H1 (cell line): Measurements from ENCODE around the gene CEP290.

Source experiments
- EP300 ChIP-seq, 2 experiments: IDR thresholded peaks; 1 replicate in 1 of 2; 2 replicates in 1 of 2; pipeline ENCODE4 v1.6.1; 2011 to 2012; ENCODE audit warnings: low read depth in 2 of 2, low read length in 2 of 2, mild to moderate bottlenecking in 2 of 2, borderline replicate concordance in 1 of 2, inconsistent platforms in 1 of 2, moderate library complexity in 1 of 2
- EZH2 ChIP-seq: fragments of 200-600 bp; sonication (generic); IDR thresholded peaks from 2 replicates; pipeline ENCODE4 v1.7.1; 2012; ENCODE audit warnings: low read depth, mild to moderate bottlenecking, moderate library complexity, low read length, inconsistent platforms; ENCODE audit not compliant: severe bottlenecking
- HDAC2 ChIP-seq, 2 experiments: fragments of 300-600 bp in 1 of 2; sonication (generic) in 1 of 2; IDR thresholded peaks; 2 replicates each; pipeline ENCODE4 v1.6.1; 2011 to 2012; ENCODE audit warnings: low read depth in 2 of 2, low read length in 2 of 2, mild to moderate bottlenecking in 2 of 2, moderate library complexity in 2 of 2, borderline replicate concordance in 1 of 2, inconsistent platforms in 1 of 2
- JUN ChIP-seq: IDR thresholded peaks from 2 replicates; pipeline ENCODE4 v1.6.1; 2011; ENCODE audit warnings: low read depth, mild to moderate bottlenecking, improper control_type of control experiment, low read length
- MAX ChIP-seq: IDR thresholded peaks from 2 replicates; pipeline ENCODE4 v1.6.1; 2012; ENCODE audit warnings: inconsistent platforms
- POLR2A ChIP-seq, 2 experiments: IDR thresholded peaks; 1 replicate in 1 of 2; 2 replicates in 1 of 2; pipeline ENCODE4 v1.6.1; 2011; ENCODE audit warnings: low read depth in 2 of 2, low read length in 2 of 2, mild to moderate bottlenecking in 2 of 2; ENCODE audit errors: control extremely low read depth in 1 of 2
- POLR2AphosphoS5 ChIP-seq: IDR thresholded peaks from 2 replicates; pipeline ENCODE4 v1.6.1; 2011; ENCODE audit warnings: low read depth, low read length
- RXRA ChIP-seq: IDR thresholded peaks from 2 replicates; pipeline ENCODE4 v1.6.1; 2011; ENCODE audit warnings: low read depth, mild to moderate bottlenecking, low read length, moderate library complexity; ENCODE audit not compliant: insufficient read depth
- SP1 ChIP-seq: IDR thresholded peaks from 2 replicates; pipeline ENCODE4 v1.6.1; 2011; ENCODE audit warnings: low read depth, low read length
- TAF7 ChIP-seq: optimal IDR thresholded peaks from 2 replicates; pipeline ENCODE3; 2011; ENCODE audit warnings: low read depth, mild to moderate bottlenecking, inconsistent platforms, low read length, moderate library complexity, borderline replicate concordance
- TF ChIP-seq, protein P1 (sequence below), 3 experiments: IDR thresholded peaks; 1 replicate in 2 of 3; 2 replicates in 1 of 3; pipeline versions ENCODE4 v1.5.1 to v1.6.1; 2011; ENCODE audit warnings: low read length in 3 of 3, mild to moderate bottlenecking in 3 of 3, inconsistent platforms in 2 of 3, low read depth in 1 of 3, moderate library complexity in 1 of 3; ENCODE audit not compliant: insufficient read depth in 1 of 3; ENCODE audit errors: control extremely low read depth in 1 of 3
- TF ChIP-seq, protein P2 (sequence below): IDR thresholded peaks from 2 replicates; pipeline ENCODE4 v1.6.1; 2012; ENCODE audit warnings: low read length, inconsistent platforms

DNA sequence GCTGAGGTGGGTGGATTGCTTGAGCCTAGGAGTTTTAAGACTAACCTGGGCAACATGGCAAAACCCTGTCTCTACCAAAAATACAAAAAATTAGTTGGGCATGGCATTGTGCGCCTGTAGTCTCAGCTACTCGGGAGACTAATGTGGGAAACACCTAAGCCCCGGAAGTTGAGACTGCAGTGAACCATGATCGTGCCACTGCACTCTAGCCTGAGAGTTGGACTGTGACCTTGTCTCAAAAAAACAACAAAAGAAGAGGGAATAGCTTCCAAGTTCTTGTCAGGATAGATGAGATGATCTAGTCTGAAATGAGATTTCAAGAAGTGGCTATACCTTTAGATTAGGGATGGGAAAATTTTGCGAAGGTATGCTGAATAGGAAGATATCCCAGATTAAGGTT lies 97.9 kb downstream of the CEP290 start:
- TF ChIP-seq, protein P1, sequence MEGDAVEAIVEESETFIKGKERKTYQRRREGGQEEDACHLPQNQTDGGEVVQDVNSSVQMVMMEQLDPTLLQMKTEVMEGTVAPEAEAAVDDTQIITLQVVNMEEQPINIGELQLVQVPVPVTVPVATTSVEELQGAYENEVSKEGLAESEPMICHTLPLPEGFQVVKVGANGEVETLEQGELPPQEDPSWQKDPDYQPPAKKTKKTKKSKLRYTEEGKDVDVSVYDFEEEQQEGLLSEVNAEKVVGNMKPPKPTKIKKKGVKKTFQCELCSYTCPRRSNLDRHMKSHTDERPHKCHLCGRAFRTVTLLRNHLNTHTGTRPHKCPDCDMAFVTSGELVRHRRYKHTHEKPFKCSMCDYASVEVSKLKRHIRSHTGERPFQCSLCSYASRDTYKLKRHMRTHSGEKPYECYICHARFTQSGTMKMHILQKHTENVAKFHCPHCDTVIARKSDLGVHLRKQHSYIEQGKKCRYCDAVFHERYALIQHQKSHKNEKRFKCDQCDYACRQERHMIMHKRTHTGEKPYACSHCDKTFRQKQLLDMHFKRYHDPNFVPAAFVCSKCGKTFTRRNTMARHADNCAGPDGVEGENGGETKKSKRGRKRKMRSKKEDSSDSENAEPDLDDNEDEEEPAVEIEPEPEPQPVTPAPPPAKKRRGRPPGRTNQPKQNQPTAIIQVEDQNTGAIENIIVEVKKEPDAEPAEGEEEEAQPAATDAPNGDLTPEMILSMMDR (IDR thresholded peaks at IDR 0.05; ENCODE audit: control extremely low read depth in 1 of 3, insufficient read depth in 1 of 3, low read depth in 1 of 3, low read length in 3 of 3): no peak
- no peak for TF ChIP-seq POLR2AphosphoS5
- no peak for TF ChIP-seq EP300 (IDR thresholded peaks at IDR 0.05; ENCODE audit: borderline replicate concordance in 1 of 2, low read depth in 2 of 2, low read length in 2 of 2)
- no peak for TF ChIP-seq POLR2A (IDR thresholded peaks at IDR 0.05; ENCODE audit: control extremely low read depth in 1 of 2, low read depth in 2 of 2, low read length in 2 of 2)
- TF ChIP-seq RXRA: no peak
- TF ChIP-seq JUN: no peak
- no peak for TF ChIP-seq MAX
- TF ChIP-seq EZH2: no peak
- TF ChIP-seq TAF7: no peak
- no peak for TF ChIP-seq HDAC2 (IDR thresholded peaks at IDR 0.05; ENCODE audit: borderline replicate concordance in 1 of 2, low read depth in 2 of 2, low read length in 2 of 2)
- TF ChIP-seq, protein P2, sequence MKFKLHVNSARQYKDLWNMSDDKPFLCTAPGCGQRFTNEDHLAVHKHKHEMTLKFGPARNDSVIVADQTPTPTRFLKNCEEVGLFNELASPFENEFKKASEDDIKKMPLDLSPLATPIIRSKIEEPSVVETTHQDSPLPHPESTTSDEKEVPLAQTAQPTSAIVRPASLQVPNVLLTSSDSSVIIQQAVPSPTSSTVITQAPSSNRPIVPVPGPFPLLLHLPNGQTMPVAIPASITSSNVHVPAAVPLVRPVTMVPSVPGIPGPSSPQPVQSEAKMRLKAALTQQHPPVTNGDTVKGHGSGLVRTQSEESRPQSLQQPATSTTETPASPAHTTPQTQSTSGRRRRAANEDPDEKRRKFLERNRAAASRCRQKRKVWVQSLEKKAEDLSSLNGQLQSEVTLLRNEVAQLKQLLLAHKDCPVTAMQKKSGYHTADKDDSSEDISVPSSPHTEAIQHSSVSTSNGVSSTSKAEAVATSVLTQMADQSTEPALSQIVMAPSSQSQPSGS: no peak
- TF ChIP-seq SP1: no peak
